ENCODE data around the gene PYY.

Gene PYY

GRCh38 chr17:43917348-43918025 is 36.3 kb downstream of the PYY start:
- Mint-ChIP-seq H3K4me1 (peaks cover 10% of the 10 kb centered on the region), H3K4me3 (peak overlapping the region; percentile 67), H3K36me3 (no peaks in the 10 kb centered on the region), H3K9me3 (no peaks in the 10 kb centered on the region), H3K27ac (no peak overlapping the region), H3K27me3 (no peaks in the 10 kb centered on the region)

GRCh38 chr17:43917016-43917347 is 36.8 kb downstream of the PYY start:
- Mint-ChIP-seq H3K4me1 (peaks cover 10% of the 10 kb centered on the region), H3K27me3 (no peaks in the 10 kb centered on the region), H3K27ac (no peak overlapping the region), H3K4me3 (peak overlapping the region; percentile 67), H3K9me3 (no peaks in the 10 kb centered on the region), H3K36me3 (no peaks in the 10 kb centered on the region)

DNA sequence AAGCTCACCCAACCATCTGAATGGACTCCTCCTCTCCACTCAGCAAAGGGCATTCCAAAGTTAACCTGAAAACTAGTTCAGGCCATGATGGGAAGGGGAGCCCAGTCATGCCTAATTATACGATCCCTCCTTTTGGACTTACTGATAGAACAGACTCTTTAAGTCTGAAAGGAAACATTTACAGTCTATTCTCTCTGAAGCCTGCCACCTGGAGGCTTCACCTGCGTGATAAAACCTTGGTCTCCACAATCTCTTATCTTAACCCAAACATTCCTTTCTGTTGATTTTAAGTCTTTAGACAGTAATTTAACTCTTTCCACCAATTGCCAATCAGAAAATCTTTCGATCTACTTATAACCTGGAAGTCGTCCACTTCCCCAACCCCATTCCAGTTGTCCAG is 37.4 kb downstream of the PYY start:
- Mint-ChIP-seq H3K4me3 (peak overlapping the region; percentile 37), H3K9me3 (no peaks in the 10 kb centered on the region), H3K27me3 (no peaks in the 10 kb centered on the region), H3K36me3 (no peaks in the 10 kb centered on the region), H3K4me1 (peaks cover 10% of the 10 kb centered on the region), H3K27ac (no peak overlapping the region)

- no peaks in the 10 kb centered on the region for H3K36me3 Mint-ChIP-seq
- H3K27ac Mint-ChIP-seq, result no peak overlapping the region
- no peaks in the 10 kb centered on the region for H3K27me3 Mint-ChIP-seq
- H3K4me3 Mint-ChIP-seq, result no peak overlapping the region
- peaks cover 10% of the 10 kb centered on the region for H3K4me1 Mint-ChIP-seq
- no peaks in the 10 kb centered on the region for H3K9me3 Mint-ChIP-seq
Observed at GRCh38 chr17:43915559-43915958, 38.2 kb downstream of the PYY start.

DNA sequence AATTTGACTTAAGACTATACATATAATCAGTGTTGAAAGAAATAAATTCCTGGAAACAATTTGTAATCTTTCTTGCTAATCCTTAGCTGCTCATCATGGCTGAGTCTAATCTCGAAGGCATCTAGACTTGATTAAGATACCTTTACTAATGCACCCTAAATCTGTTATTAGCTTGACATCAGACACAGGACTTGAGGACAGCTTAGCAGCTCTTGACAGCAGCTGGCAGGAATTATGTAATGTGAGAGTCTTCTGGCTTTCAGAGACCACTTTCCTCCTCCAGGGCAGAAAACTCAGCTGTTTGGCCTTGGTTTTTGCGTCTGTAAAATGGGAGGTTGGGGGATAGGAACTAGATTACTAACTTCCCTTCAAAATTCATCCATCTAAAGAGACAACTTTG is 39.3 kb downstream of the PYY start:
- peaks cover 10% of the 10 kb centered on the region for H3K4me1 Mint-ChIP-seq
- H3K9me3 Mint-ChIP-seq, result no peaks in the 10 kb centered on the region
- no peaks in the 10 kb centered on the region for H3K36me3 Mint-ChIP-seq
- H3K4me3 Mint-ChIP-seq, result no peak overlapping the region
- H3K27ac Mint-ChIP-seq, result no peak overlapping the region
- H3K27me3 Mint-ChIP-seq, result no peaks in the 10 kb centered on the region

DNA sequence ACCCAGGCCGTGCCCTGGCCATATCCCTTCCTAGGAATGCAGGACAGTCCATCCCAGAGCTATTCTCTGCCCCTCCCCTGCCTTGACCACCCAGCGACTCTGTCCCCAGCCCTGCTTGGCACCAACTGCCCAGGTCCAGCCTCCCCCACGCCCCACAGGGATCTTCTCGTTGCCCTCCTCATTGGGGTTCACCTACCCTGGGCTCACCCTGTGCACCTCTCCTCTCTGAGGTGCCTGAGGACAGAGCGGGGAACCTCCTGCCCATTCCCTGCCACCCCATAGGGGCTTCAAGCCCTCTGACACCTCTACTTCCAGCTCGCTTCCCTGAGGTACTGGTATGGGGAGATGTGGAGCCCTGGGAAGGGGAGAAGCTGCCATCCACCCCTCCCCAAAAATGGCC is 40.2 kb downstream of the PYY start:
- Mint-ChIP-seq H3K4me3 (no peak overlapping the region), H3K27me3 (no peaks in the 10 kb centered on the region), H3K27ac (no peak overlapping the region), H3K36me3 (no peaks in the 10 kb centered on the region), H3K4me1 (peaks cover 10% of the 10 kb centered on the region), H3K9me3 (no peaks in the 10 kb centered on the region)

DNA sequence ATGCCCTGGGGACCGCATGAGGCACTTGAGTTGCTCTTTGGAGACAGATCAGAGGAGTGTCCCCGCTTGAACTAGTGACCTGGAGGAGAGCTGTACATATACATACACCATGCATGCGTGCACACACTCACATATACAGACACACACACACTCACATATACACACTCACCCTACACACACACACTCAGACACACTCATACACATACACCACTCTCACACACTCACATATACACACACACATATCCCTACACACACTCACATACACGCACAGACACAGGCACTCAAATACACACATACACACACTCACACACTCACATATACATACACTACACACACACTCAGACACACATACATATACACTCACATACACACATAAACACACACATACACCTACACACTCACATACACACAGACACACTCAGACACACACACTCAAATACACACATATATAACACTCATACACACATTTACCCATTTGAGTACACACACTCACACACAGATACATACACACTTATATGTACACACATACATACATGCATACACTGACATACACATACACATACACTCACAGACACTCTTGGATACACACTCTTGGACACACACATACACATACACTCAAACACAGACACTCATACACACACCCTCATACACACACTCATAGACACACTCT is 41.0 kb downstream of the PYY start:
- H3K9me3 Mint-ChIP-seq, result no peaks in the 10 kb centered on the region
- no peak overlapping the region for H3K4me3 Mint-ChIP-seq
- H3K27me3 Mint-ChIP-seq, result no peaks in the 10 kb centered on the region
- peaks cover 16% of the 10 kb centered on the region for H3K4me1 Mint-ChIP-seq
- no peaks in the 10 kb centered on the region for H3K36me3 Mint-ChIP-seq
- no peak overlapping the region for H3K27ac Mint-ChIP-seq

- no peak overlapping the region for H3K27ac Mint-ChIP-seq
- H3K4me1 Mint-ChIP-seq, result peaks cover 13% of the 10 kb centered on the region
- no peak overlapping the region for H3K4me3 Mint-ChIP-seq
Observed at GRCh38 chr17:43911904-43912303, 41.8 kb downstream of the PYY start.

DNA sequence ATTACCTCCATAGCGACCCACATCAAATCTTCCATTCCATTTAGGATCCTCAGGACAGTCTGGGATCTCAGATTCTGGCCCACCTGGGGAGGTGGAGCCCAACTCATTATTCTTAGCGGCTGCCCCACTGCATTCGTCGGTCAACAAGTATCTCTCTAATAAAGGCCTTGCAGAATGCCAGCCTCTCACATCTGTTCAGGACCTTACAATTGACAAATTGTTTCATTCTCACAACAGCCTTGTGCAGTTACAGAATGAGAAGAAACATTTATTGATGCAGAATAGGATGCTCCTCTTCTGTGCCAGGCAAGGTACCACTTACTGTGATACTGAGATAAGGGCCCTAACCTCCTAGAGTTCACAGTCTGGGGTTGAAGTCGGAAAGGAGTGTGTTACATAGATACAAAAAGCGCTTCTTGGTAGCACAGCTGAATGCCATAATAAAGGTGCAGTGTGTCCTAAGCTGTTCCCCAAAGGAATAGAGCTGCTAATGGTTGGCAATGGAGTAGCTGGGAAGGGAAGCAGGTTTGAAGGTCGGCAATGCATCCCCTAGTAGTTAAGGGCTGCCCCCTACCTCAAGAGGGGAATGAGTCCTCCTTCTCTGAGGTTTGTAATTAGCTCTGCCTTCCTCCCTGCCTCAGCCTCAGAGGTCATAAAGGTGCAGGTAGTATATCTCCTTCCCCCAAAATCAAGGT is 44.1 kb downstream of the PYY start:
- Mint-ChIP-seq H3K4me3 (no peak overlapping the region), H3K27ac (no peak overlapping the region), H3K27me3 (peaks cover 2% of the 10 kb centered on the region), H3K36me3 (no peaks in the 10 kb centered on the region), H3K9me3 (no peaks in the 10 kb centered on the region), H3K4me1 (peaks cover 15% of the 10 kb centered on the region)

More at GRCh38 chr17:43911904-43912303, 41.8 kb downstream of the PYY start:
- H3K27me3 Mint-ChIP-seq, result no peaks in the 10 kb centered on the region
- H3K36me3 Mint-ChIP-seq, result no peaks in the 10 kb centered on the region
- no peaks in the 10 kb centered on the region for H3K9me3 Mint-ChIP-seq

DNA sequence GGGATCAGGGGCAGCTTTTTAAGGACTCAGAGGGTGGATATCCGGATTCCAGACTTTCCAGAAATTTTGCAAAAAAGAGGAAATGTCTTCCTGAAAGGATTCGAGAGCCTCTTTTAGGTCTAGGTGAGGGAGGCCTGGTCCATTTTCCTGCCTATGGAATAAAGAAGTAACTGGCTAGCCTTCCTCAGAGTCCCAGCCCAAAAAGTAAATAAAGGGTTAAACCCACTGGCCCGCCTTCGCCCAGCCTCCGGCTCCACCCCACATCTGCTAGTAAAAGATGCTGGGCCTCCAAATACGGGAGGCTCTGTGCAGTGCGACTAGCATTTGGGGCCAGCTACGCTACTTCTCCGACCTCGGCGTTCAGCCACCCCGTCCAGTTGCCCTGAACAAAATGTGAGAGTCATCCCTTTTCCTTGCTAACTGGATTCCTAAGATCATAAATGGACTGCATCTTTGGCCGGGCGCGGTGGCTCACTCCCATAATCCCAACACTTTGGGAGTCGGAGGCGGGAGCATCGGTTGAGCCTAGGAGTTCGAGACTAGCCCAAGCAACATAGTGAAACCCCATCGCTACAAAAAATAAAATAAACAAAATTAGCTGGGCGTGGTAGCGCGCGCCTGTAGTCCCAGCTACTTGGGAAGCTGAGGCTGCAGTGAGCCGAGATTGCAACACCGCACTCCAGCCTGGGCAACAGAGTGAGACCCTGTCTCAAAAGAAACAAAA is 45.6 kb downstream of the PYY start:
- no peaks in the 10 kb centered on the region for H3K36me3 Mint-ChIP-seq
- H3K9me3 Mint-ChIP-seq, result no peaks in the 10 kb centered on the region
- no peak overlapping the region for H3K27ac Mint-ChIP-seq
- peaks cover 15% of the 10 kb centered on the region for H3K4me1 Mint-ChIP-seq
- peaks cover 2% of the 10 kb centered on the region for H3K27me3 Mint-ChIP-seq
- H3K4me3 Mint-ChIP-seq, result peak overlapping the region; percentile 85

DNA sequence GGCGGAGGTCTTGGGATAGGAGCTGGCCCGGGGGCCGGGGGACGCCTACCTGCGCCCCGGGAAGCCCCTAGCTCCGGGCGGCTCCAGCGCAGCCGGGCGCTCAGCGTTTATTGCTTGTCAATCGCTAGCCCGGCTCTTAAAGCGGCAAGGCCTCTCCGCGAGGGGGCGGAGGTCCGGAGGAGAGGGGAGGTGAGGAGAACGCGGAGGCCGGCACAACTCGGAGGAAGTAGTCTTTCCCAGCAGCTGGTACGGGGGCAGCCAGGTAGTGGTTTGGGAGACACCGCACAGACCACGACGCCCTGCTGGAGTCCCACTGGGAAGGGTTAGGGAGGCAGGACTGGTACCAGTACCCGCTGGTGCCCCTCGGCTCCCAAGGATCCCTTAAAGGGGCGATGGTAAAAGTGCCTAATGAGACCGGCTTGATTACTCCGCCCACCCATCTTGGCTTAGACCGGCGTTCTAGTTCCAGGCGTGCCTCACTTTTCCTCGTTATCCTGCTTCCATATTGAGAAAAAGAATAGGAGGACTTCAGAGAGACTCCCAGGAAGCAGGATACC is 46.2 kb downstream of the PYY start, which contains the start of gene MPP2:
MPP2 (minus strand) TSS at position 112 of the 557 bp plus-strand sequence. CDS start 3,076 bp downstream, outside the sequence.
- H3K9me3 Mint-ChIP-seq, result no peaks in the 10 kb centered on the region
- peaks cover 15% of the 10 kb centered on the region for H3K4me1 Mint-ChIP-seq
- peaks cover 2% of the 10 kb centered on the region for H3K27me3 Mint-ChIP-seq
- peak within 1 kb of the TSS; percentile 85 for H3K4me3 Mint-ChIP-seq
- H3K36me3 Mint-ChIP-seq, result no peaks in the 10 kb centered on the region
- no peak within 1 kb of the TSS for H3K27ac Mint-ChIP-seq

- no peak overlapping the region for H3K27ac Mint-ChIP-seq
Observed at GRCh38 chr17:43906951-43907424, 46.8 kb downstream of the PYY start.

DNA sequence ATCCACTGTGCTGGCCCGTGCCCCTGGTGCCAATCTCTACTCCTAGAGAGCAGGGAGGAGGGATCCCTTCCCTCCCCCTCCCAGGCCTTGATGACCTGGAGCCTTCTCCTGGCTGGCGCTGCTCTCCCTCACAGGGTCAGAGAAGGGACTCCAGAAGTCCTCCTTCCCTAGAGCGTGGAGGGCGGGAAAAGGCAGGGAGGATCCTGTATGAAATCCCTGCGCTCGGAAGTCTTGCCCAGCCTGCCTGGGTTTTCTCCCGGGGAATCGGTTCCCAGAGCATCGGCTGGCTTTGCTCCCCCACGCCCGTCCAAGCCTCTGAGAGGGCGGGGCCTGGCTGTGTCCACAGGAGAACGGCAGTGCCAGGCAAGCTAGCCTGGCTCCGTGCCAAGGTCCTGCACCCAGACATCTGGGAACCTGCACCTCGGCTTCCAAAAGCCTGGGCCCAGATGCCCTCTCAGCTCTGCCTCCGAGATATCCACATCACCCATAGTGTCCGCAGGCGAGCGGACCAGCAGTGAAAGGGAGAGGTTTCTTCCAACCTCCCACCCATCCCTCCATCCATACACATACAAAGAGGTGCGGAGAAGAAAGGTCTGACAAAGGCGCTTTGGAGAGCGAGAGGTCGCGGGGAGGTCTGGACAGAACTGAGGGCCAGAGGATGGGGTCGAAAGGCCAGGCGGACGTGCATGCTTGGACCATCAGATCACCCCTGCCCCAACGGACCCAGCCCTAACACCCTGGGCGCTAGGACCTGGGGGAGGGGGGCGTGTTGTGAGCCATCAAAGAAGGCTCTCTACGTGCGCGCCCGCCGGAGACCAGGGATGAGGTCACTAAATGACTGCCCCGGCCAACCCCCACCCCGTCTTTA is 47.5 kb downstream of the PYY start:
- H3K27me3 Mint-ChIP-seq, result peaks cover 2% of the 10 kb centered on the region
- peaks cover 15% of the 10 kb centered on the region for H3K4me1 Mint-ChIP-seq
- no peaks in the 10 kb centered on the region for H3K9me3 Mint-ChIP-seq
- no peak overlapping the region for H3K27ac Mint-ChIP-seq
- no peaks in the 10 kb centered on the region for H3K36me3 Mint-ChIP-seq
- H3K4me3 Mint-ChIP-seq, result peak overlapping the region; percentile 85

More at GRCh38 chr17:43906951-43907424, 46.8 kb downstream of the PYY start:
- H3K4me3 Mint-ChIP-seq, result peak overlapping the region; percentile 85
- peaks cover 2% of the 10 kb centered on the region for H3K27me3 Mint-ChIP-seq
- H3K4me1 Mint-ChIP-seq, result peaks cover 15% of the 10 kb centered on the region
- no peaks in the 10 kb centered on the region for H3K9me3 Mint-ChIP-seq
- H3K36me3 Mint-ChIP-seq, result no peaks in the 10 kb centered on the region

GRCh38 chr17:43905400-43905984 is 48.2 kb downstream of the PYY start:
- Mint-ChIP-seq H3K4me3 (no peak overlapping the region), H3K4me1 (peaks cover 15% of the 10 kb centered on the region), H3K36me3 (no peaks in the 10 kb centered on the region), H3K27me3 (peaks cover 2% of the 10 kb centered on the region), H3K9me3 (no peaks in the 10 kb centered on the region), H3K27ac (no peak overlapping the region)
